HG03280 (cell line): Measurements from ENCODE around the gene OGFOD2.

Experiments
- ATAC-seq: cut with Tn5 transposase; IDR thresholded peaks from one replicate; pipeline ENCODE4 v1.9.1; 2021; ENCODE audit warnings: mild to moderate bottlenecking, moderate library complexity; ENCODE audit not compliant: unreplicated experiment

OGFOD2 gene

GRCh38 chr12:122988036-122988435 is 13.0 kb downstream of the OGFOD2 start:
- no peak for ATAC-seq

DNA sequence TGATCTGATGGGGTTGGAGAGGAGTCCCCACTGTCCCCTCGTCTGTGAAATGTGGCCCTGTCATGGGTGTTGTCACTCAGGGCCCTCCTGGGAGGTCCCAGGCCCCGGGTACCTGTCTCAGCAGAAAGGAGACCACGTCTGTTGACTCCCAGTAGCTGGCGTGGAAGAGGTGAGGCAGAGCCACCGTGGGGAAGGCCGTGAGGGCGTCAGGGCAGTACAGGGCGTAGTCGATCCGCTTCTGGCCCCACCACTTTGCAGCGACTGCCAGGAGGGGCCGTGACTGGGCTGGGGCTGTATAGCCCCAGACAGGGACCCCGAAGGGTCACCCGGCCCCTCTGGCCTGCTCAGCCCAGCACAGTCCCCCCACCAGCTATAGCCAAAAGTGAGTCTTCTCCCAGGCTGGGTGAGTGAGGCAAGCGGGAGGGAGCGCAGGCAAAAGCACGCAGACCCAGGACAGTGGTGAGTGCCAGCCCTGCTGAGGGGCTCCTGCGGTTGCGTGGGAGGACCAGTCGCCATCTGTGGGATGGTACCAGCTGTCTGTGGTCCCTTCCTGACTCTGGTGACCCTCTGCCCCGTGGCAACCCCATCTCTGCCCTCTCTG is 13.7 kb downstream of the OGFOD2 start:
- ATAC-seq: no peak

DNA sequence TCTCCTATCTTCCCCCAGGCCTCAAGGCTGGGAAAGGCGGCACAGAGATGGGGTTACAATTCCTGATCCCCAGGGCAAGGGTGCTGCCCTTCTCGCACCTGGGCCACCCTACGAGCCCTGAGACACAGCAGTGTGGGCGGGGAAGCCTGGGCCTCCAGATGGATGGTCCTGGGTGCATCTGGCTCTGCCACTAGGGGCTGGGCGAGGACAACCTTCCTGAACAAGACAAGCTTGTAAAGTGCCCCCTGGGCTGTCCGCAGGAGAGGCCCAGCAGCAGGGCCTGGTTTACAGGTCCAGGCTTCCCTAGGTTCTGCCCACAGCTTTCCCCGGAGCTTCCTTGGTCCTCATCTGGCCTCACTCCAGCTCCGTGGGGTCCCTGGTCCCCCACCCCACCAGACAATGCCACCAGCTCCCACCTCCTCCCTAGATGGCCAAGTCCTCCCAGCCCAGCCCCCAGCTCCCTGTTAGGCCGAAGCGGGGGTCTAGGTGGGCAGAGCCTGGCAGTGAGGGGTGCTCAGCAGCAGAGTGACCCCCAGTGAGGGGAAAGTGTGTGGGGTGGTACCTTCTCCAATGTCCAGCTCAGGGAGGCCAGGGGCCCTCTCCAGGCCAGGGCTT is 14.3 kb downstream of the OGFOD2 start:
- no peak for ATAC-seq

GRCh38 chr12:122989874-122990419 is 14.9 kb downstream of the OGFOD2 start:
- no peak for ATAC-seq

- no peak for ATAC-seq
These were observed 15.5 kb downstream of the OGFOD2 start for GRCh38 chr12:122990561-122990960.

DNA sequence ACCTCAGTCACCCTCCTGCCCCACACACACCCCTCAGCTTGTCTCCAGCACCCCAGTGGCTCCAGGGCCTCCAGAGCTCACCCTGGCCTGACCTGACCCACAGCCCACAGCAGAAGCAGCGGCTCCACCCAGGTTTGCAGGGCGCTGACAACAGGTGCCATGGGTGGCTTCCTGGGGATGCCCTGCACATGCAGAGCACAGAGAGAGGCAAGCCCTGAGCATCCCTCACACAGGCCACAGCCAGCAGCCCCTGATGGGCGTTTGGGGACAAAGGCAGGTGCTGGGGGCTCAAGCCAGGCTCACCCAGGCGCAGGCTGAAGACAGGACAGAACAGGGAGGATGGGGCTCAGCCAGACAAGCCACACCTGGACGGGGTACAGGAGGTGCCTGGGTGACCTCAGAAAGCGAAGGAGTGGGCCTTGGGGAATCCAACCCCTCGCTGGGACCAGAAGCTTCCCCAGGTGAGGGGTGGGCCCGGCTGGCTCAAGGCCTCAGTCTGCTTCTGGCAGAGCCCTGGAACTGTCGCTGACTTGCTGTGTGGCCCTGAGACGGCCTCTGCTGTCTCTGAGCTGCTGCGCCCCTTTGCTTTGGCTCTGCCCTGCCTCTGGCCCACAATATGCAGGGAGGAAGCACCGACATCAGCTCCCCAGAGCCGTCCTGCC is 16.0 kb downstream of the OGFOD2 start:
- no peak for ATAC-seq

- no peak for ATAC-seq
These were observed 16.7 kb downstream of the OGFOD2 start for GRCh38 chr12:122991623-122992275.

- ATAC-seq: no peak
These were observed 17.3 kb downstream of the OGFOD2 start for GRCh38 chr12:122992386-122992785.

- ATAC-seq: no peak
These were observed 19.2 kb downstream of the OGFOD2 start for GRCh38 chr12:122994140-122994675.

GRCh38 chr12:122994781-122995502 is 19.9 kb downstream of the OGFOD2 start:
- no peak for ATAC-seq

GRCh38 chr12:122995503-122996187 is 20.6 kb downstream of the OGFOD2 start:
- ATAC-seq: no peak

DNA sequence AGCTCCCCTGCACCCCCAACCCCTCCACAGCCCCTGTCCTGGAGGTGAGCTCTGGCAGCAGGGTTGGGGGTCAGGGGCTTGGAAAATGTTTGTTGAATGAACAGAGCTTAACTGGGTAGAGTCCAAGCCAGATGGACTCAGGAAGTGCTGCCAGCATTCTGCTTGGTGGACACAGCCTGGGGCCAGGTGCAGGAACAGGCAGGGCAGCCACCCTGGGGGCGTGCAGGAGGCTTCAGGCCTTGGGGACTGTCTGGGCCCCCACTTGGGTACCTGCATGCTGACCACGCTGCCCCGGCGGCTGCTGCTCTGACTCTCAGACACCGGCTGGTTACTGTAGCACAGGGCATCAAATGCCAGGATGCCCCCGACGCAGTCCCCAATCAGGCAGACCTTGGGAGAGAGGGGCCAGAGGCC is 21.2 kb downstream of the OGFOD2 start:
- no peak for ATAC-seq

GRCh38 chr12:122996621-122997342 is 21.7 kb downstream of the OGFOD2 start:
- no peak for ATAC-seq

- ATAC-seq: no peak
These were observed 22.6 kb downstream of the OGFOD2 start for GRCh38 chr12:122997343-122998250.

- no peak for ATAC-seq
These were observed 23.3 kb downstream of the OGFOD2 start for GRCh38 chr12:122998316-122998715.

GRCh38 chr12:122999196-122999946 is 24.3 kb downstream of the OGFOD2 start:
- ATAC-seq: no peak

DNA sequence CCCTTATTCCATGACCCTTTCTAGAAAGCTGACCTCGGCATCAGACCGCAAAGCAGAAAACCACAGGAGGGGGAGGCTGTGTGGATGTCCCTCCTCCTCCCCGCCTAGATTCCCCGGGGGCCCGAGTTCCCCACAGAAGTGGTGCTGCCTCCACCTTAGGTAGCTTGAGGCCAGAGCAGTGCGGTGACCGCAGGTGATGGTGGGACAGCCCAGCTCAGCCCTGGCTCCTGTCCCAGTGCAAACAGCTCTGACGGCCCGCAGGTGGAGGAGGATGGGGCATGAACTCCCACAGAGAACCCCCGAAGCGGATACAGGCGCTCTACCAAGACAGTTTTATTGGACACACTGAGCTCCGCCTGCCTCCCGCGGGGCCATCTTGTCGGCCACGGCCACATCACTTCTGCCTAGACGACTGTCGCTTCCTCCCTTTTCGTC is 25.0 kb downstream of the OGFOD2 start:
- no peak for ATAC-seq

DNA sequence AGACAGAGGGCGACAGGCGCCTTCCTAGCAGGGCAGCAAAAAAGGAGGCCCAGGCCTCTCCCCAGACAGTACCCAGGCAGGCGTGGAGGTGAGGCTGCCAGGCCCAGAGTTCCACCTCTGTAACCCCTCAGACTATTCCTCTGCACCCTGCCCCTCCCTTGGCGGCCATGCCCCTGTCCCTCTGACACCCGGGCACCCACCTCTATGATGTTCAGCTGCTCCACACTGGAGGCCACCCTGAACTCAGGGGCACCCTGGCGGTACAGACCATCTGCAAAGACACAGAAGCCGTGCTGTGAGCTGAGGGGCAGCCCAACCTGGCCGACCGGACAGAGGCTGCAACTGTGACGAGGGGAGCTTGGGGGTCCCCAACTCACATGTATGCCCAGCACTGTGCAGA is 25.5 kb downstream of the OGFOD2 start:
- ATAC-seq: no peak
